ENCODE results near the gene PIERCE2.

Gene PIERCE2, protein sequence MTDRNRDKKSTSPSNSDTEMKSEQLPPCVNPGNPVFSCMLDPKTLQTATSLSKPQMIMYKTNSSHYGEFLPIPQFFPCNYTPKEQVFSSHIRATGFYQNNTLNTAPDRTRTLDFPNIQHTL

DNA sequence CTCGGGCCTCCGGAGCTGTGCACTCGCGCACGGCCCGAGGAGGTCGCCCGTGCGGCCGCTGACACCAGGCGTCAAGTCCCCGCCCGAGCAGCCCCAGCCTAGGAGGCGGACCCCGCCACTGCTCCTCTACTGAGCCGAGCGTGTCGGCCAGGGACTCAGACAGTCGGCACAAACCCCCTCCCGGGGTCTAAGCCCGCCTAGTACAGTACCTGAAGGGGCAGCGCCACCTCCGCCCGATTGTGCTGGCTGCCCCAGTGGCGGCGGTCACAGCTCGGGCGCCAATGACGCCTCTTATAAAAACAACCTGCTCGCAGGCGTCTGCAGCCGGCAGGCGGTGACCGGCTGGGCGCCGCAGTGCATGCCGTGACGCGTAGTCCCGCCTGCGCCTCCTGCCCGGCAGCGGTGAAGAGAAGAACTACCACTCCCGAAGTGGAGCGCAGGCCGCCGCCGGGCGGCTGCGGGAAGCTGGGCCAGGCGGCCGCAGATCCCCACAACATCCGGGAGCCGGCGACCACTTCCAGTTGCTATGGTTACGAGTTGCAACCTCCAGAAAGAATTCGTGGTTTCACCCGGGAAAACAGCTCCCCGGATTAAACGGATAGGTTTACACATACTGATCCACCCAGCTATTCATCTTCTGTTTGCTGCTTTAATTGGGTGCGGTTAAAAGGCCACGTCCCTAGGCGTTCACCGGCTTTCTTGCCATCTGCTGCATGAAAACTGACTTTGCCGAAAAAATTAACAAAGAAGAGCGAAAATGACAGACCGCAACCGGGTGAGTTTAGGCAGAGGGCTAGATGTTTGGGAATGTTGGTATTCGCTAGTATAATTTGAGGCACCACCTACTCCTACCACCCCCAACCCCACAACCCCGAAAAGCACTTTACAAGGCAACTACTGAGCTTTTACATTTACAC lies at the start of gene PIERCE2, which contains the start of gene CCPG1:
TSS of gene PIERCE2 (plus strand) at position 484 of the 917 bp plus-strand sequence. CDS start at position 758, 274 bp downstream.
TSS of gene CCPG1 (minus strand) at position 348 of the 917 bp plus-strand sequence. CDS start 18,935 bp downstream, outside the sequence.
- TF ChIP-seq, protein P1, sequence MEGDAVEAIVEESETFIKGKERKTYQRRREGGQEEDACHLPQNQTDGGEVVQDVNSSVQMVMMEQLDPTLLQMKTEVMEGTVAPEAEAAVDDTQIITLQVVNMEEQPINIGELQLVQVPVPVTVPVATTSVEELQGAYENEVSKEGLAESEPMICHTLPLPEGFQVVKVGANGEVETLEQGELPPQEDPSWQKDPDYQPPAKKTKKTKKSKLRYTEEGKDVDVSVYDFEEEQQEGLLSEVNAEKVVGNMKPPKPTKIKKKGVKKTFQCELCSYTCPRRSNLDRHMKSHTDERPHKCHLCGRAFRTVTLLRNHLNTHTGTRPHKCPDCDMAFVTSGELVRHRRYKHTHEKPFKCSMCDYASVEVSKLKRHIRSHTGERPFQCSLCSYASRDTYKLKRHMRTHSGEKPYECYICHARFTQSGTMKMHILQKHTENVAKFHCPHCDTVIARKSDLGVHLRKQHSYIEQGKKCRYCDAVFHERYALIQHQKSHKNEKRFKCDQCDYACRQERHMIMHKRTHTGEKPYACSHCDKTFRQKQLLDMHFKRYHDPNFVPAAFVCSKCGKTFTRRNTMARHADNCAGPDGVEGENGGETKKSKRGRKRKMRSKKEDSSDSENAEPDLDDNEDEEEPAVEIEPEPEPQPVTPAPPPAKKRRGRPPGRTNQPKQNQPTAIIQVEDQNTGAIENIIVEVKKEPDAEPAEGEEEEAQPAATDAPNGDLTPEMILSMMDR (IDR thresholded peaks at IDR 0.05) = peak; percentile 42

DNA sequence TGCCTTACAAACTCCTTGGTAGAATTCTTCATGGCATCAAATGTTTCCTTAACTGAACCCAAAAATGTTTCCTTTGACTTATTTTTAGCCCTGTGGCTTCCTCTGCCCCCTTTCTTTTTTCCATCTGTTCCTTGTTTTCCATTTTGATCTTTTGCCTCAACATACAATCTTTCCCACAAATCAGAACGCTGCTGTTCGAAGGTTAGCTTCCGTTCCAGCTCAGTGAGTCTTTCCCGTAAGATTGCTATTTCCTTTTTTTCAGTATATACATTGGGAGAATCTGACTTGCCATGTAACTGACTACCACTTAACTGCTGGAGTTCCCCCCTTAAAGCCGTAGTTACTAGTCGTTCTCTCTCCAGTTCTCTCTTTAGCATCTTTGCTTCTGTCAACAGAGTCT lies 48.0 kb upstream of the PIERCE2 start:
- TF ChIP-seq, protein P1 (IDR thresholded peaks at IDR 0.05) = no peak

DNA sequence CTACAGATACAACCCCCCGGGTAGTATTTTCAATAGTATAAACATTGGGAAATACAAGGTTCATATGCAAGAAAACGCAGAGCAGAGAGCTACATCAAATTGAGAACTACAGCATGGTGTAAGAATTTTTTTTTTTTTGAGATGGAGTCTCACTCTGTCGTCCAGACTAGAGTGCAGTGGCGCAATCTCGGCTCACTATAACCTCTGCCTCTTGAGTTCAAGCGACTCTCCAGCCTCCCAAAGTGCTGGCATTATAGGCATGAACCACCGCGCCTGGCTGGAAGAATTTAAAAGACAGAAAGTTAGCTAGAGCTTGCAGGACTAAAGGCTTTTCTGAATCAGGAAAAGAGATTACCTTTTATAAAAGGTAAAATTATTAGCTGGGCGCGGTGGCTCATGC lies 47.2 kb upstream of the PIERCE2 start:
- TF ChIP-seq, protein P1 (IDR thresholded peaks at IDR 0.05) = no peak

DNA sequence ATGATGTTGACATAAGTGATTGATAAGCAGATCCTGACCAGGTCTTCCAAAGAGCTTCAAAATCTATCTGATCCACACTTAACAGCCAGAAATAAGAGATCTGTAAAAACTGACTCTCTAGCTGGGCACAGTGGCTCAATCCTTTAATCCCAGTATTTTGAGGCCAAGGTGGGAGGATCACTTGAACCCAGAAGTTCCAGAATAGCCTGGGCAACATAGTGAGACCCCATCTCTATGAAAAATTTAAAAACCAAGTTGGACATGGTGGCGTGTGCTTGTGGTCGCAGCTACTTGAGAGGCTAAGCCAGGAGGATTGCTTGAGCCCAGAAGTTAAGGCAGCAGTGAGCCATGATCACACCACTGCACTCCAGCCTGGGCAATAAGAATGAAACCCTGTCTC lies 45.7 kb upstream of the PIERCE2 start:
- TF ChIP-seq, protein P1 (IDR thresholded peaks at IDR 0.05) = no peak

DNA sequence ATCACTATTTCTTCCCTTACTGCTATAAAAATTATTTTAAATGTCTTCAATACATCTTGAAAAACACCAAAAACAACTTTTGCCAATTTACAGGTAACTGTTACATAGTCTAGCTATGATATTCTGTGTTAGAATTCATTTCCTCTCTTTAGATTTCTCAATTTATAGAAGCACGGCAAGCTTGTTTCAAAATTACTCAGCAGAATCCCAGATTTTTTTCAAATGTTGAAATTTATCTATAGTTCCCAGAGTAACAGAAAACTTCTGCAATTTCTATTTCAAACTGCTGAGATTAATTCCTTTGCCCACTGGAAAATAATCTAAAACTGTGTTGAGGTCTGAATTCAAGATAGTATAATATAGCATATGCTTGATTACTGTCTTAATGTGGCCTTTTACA lies 41.3 kb upstream of the PIERCE2 start:
- TF ChIP-seq, protein P1 (IDR thresholded peaks at IDR 0.05) = no peak

DNA sequence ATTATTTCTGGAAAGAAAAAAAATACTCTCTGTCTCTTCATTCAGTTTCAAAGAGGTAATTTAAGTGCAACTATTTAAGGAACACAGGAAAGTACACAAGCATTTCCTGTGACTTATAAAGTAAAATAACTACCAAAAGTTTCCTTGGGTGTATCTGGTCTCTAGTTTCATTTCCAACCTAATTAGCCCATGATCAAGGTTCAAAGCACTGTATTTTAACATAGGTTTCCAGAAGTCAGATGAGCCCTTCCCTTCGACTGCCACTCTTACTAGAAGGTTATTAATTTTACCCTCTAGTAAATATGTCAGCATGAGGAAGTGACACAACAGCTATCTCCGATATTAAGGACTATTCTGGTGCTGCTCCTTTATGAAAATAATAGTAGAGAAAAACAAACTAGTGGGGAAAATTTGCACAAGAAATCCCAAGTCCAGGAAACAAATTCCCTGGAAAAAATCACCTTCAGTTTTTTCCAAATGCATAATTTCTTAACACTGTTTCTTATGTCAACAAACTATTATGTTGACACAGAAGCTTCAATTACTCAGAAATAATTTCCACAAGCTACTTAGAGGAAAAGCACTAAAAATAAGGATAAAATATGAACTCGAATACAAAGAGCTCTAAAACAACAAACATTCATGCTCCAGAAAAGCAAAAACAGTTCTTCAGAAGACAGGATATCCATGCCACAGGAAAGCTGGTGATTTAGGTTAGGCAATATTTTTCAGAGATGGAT lies 35.4 kb upstream of the PIERCE2 start:
- TF ChIP-seq, protein P1 (IDR thresholded peaks at IDR 0.05) = no peak

DNA sequence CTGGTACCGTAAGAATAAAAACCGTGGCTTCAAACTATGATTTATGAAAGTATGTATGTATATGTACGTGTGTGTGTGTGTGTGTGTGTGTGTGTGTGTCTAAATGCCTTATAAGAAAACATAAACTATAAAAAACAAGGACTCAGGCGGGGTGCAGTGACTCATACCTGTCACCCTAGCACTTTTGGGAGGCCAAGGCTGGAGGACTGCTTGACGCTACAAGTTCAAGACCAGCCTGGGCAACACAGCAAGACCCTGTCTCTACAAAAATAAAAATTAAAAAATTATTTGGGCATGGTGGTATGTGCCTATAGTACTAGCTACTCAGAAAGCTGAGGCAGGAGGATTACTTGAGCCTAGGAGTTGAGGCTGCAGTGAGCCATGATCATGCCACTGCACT lies 29.2 kb upstream of the PIERCE2 start:
- TF ChIP-seq, protein P1 (IDR thresholded peaks at IDR 0.05) = no peak

Data from LNCAP (cell line).